Suppressor macrophage (primary cell): ENCODE results near the gene CCL25.
A peak's percentile ranks its signal among the peaks of the same experiment; 100 is the strongest.

Experiments
- DNase-seq, 4 experiments: peaks; one replicate each; pipeline ENCODE4 v3.0.0-alpha.2; 2020 to 2022

The CCL25 gene

GRCh38 chr19:8045872-8046568 lies 6.5 kb upstream of the CCL25 start:
- no peak for DNase-seq

- DNase-seq: no peak
These were observed 5.9 kb upstream of the CCL25 start for GRCh38 chr19:8046569-8047165.

- DNase-seq: peak; percentile 97 to 99 (median 98)
These were observed 2.1 kb upstream of the CCL25 start for GRCh38 chr19:8050274-8051096.

GRCh38 chr19:8054169-8054568 lies 1.6 kb downstream of the CCL25 start:
- DNase-seq: no peak

GRCh38 chr19:8056533-8056932 lies 4.0 kb downstream of the CCL25 start:
- no peak for DNase-seq

- no peak for DNase-seq
These were observed 5.1 kb downstream of the CCL25 start for GRCh38 chr19:8057545-8058270.

- DNase-seq: peak in 2 of 4 experiments; percentile 18 to 22
These were observed 12.6 kb downstream of the CCL25 start for GRCh38 chr19:8064911-8065874.

- no peak for DNase-seq
These were observed 13.3 kb downstream of the CCL25 start for GRCh38 chr19:8065875-8066261.

- DNase-seq: peak; percentile 52 to 59 (median 56)
These were observed 16.8 kb downstream of the CCL25 start for GRCh38 chr19:8069096-8069973.

GRCh38 chr19:8071912-8072311 lies 19.4 kb downstream of the CCL25 start:
- DNase-seq: no peak

GRCh38 chr19:8074501-8074900 lies 21.9 kb downstream of the CCL25 start:
- no peak for DNase-seq

- no peak for DNase-seq
These were observed 22.9 kb downstream of the CCL25 start for GRCh38 chr19:8075158-8076074.

- no peak for DNase-seq
These were observed 27.4 kb downstream of the CCL25 start for GRCh38 chr19:8079988-8080387.

GRCh38 chr19:8080832-8081231 lies 28.3 kb downstream of the CCL25 start:
- DNase-seq: no peak

GRCh38 chr19:8081569-8082550 lies 29.3 kb downstream of the CCL25 start:
- DNase-seq: no peak

GRCh38 chr19:8083141-8083540 lies 30.6 kb downstream of the CCL25 start:
- no peak for DNase-seq

- DNase-seq: no peak
These were observed 31.6 kb downstream of the CCL25 start for GRCh38 chr19:8084152-8084551.
